Left ventricle myocardium inferior (tissue), 1 donor: Measurements from ENCODE around the gene SMIM23. TPM values are rescaled to one million over a fixed set of nuclear protein-coding genes. Genes with fewer than 3 reads are reported as not detected.

Source experiments
- DNase-seq: peaks from one replicate; pipeline ENCODE4 v3.0.0-alpha.2; 2020
- H3K27ac ChIP-seq: fragments of 200-600 bp; replicated peaks from 2 replicates; pipeline ENCODE4 v1.8.0; 2021
- H3K27me3 ChIP-seq: fragments of 200-600 bp; 2 replicates; pipeline ENCODE4 v1.8.0; 2021; ENCODE audit warnings: low read depth
- H3K36me3 ChIP-seq: fragments of 200-600 bp; 2 replicates; pipeline ENCODE4 v1.8.0; 2021
- H3K4me1 ChIP-seq: fragments of 200-600 bp; 2 replicates; pipeline ENCODE4 v1.8.0; 2021
- H3K4me3 ChIP-seq: fragments of 200-600 bp; 2 replicates; pipeline ENCODE4 v1.8.0; 2021; ENCODE audit warnings: mild to moderate bottlenecking, moderate library complexity
- H3K9me3 ChIP-seq: fragments of 200-600 bp; replicated peaks from 2 replicates; pipeline ENCODE4 v1.8.0; 2021
- intact Hi-C: fragments of 100-400 bp; cut with micrococcal nuclease; formaldehyde crosslinking; loops from one replicate; pipeline ENCODE4 v1.11.0; 2022
- long read RNA-seq: library from polyadenylated mRNA; unstranded; transcript quantifications from one replicate; pipeline ENCODE4 v2.0.0, GENCODE V29; 2021
- total RNA-seq: library from RNA; stranded (reverse); fragmentation: NEBNext Ultra II Directional; extraction: Animal tissue kit (Norgen Biotek cat#: 25700); gene quantifications from one replicate; pipeline ENCODE4 v1.2.1, GENCODE V29; 2021
- TF ChIP-seq, protein P1 (sequence below): fragments of 200-600 bp; IDR thresholded peaks from 2 replicates; pipeline ENCODE4 v1.8.0; 2021; ENCODE audit warnings: antibody characterized with exemption, mild to moderate bottlenecking, borderline replicate concordance
- donor health status: DM: no; HTN: yes; CAD: no; lungs with severe emphysema.

Gene SMIM23
- total RNA-seq: not detected
- long read RNA-seq: 0 reads

DNA sequence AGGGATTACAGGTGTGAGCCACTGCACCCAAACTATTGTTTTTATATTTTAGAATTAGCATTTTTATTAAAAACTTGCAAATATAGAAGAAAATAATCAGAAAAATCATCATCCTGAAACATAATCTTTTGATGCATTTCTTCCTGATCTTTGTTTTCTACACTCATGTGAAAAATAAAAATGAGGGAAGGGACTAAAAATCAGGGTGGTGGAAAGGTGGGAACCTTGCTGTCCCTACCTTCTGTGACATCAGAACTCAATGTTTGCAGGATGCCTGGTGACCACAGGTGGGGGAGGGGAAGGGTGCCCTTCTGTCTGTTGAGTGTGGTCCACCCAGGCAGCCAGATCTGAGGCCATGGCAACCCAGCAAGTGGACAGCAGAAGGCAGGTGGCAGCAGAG lies at the start of gene SMIM23:
TSS of gene SMIM23 (plus strand) at position 301 of the 400 bp plus-strand sequence. CDS start at position 356, 55 bp downstream.
- no peaks in the 10 kb centered on the region for H3K9me3 ChIP-seq
- H3K36me3 ChIP-seq: no peaks in the 10 kb centered on the region
- intact Hi-C loops: no loop called here
- no peak for DNase-seq
- H3K4me3 ChIP-seq: no peak within 1 kb of the TSS
- H3K27me3 ChIP-seq: peaks cover 9% of the 10 kb centered on the region
- no peaks in the 10 kb centered on the region for H3K4me1 ChIP-seq
- TF ChIP-seq, protein P1, sequence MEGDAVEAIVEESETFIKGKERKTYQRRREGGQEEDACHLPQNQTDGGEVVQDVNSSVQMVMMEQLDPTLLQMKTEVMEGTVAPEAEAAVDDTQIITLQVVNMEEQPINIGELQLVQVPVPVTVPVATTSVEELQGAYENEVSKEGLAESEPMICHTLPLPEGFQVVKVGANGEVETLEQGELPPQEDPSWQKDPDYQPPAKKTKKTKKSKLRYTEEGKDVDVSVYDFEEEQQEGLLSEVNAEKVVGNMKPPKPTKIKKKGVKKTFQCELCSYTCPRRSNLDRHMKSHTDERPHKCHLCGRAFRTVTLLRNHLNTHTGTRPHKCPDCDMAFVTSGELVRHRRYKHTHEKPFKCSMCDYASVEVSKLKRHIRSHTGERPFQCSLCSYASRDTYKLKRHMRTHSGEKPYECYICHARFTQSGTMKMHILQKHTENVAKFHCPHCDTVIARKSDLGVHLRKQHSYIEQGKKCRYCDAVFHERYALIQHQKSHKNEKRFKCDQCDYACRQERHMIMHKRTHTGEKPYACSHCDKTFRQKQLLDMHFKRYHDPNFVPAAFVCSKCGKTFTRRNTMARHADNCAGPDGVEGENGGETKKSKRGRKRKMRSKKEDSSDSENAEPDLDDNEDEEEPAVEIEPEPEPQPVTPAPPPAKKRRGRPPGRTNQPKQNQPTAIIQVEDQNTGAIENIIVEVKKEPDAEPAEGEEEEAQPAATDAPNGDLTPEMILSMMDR: no peak
- no peak within 1 kb of the TSS for H3K27ac ChIP-seq

DNA sequence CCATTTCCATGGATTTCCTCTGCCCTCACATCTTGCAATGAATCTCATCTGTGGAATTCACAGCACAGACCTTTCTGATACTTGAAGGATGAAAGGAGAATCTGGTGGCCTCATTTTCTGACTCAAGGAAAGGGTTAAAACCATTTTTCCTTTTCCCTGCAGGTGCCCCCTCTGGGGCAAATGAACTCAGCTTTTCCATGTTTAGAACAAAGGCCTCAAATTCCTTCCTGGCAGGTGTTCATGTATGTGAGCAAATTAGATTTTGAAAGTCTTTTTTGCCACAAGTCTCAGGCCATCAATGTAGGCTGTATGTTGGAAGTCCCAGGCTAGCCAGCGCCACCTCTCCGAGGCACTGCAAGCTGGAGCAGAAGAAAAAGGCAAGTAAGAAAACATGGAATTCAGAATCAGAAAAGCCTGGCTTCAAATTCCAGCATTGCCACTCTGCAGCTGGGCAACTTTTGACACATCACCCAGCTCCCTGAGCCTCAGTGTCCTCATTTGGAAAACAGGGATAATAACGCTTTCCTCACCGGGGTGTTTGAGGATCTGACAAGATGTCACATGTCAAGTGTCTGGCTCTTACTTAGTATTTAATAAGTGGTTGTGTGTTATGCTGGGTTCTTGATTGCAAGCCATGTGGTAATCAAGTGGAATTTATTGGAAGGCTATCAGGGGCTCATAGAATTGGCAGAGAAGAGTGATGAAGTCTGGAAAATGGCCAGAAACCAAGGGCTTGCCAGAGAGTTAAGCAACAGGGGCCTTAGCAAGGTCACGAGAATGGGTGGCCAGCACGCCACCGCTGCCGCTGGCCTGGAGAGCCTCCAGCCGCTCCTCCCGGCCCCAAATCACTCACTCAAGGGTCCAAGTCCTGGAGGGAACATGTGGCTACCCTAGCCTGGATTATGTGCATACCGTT lies 48.4 kb upstream of the SMIM23 start:
- Histone ChIP-seq H3K27ac (peak overlapping the region; percentile 85), H3K36me3 (no peaks in the 10 kb centered on the region), H3K27me3 (no peaks in the 10 kb centered on the region), H3K4me1 (peaks cover 26% of the 10 kb centered on the region), H3K9me3 (no peaks in the 10 kb centered on the region), H3K4me3 (peak overlapping the region; percentile 56)
- TF ChIP-seq, protein P1: no peak
- DNase-seq: peak; percentile 71
- intact Hi-C loops: no loop called here

- H3K27ac ChIP-seq: peak overlapping the region; percentile 85
- TF ChIP-seq, protein P1: no peak
Measured at GRCh38 chr5:171738501-171738900, 47.1 kb upstream of the SMIM23 start.

GRCh38 chr5:171739271-171739670 lies 46.3 kb upstream of the SMIM23 start:
- H3K4me1 ChIP-seq: peaks cover 24% of the 10 kb centered on the region
- DNase-seq: no peak
- H3K36me3 ChIP-seq: no peaks in the 10 kb centered on the region
- H3K27ac ChIP-seq: no peak overlapping the region
- intact Hi-C loops: no loop called here
- no peaks in the 10 kb centered on the region for H3K27me3 ChIP-seq
- no peaks in the 10 kb centered on the region for H3K9me3 ChIP-seq
- no peak overlapping the region for H3K4me3 ChIP-seq
- TF ChIP-seq, protein P1: no peak

More at GRCh38 chr5:171738501-171738900, 47.1 kb upstream of the SMIM23 start:
- Histone ChIP-seq H3K4me1 (peaks cover 24% of the 10 kb centered on the region), H3K36me3 (no peaks in the 10 kb centered on the region), H3K9me3 (no peaks in the 10 kb centered on the region), H3K4me3 (no peak overlapping the region), H3K27me3 (no peaks in the 10 kb centered on the region)
- intact Hi-C loops: no loop called here
- DNase-seq: no peak

DNA sequence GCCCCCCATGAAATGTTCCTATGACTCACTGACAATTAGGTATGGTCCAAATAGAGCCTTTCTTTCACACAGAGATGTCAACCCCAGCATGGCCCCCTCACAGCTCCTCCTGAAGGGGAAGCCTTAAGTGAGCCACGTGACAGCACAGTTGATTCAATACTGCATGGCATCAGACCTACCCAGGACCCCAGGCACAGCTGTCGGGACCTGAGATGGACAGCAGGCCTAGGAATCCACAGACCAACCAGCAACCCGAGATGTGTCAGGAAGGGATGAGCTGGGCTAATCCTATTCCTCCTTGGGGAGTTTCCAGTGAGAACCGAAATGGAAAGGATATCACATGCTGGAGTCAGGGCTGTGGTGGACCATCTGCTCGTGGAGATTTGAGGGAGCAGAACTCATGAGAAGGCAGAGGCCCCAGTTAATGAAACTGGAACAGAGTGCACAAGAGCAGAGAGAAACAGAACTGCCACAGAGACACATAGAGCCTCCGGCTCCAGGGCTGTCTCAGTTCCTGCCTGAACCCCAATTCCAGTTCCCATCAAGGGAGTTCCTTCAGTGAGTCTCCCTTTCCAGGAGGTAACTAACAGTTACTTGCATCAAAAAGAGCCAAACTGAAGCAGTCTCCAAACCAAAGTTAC lies 42.1 kb upstream of the SMIM23 start:
- H3K36me3 ChIP-seq: no peaks in the 10 kb centered on the region
- H3K27ac ChIP-seq: no peak overlapping the region
- peaks cover 7% of the 10 kb centered on the region for H3K4me1 ChIP-seq
- DNase-seq: no peak
- H3K27me3 ChIP-seq: no peaks in the 10 kb centered on the region
- H3K4me3 ChIP-seq: no peak overlapping the region
- TF ChIP-seq, protein P1: no peak
- no peaks in the 10 kb centered on the region for H3K9me3 ChIP-seq
- intact Hi-C loops: no loop called here
